ENCODE data around the gene PNMA8C.

The PNMA8C gene

DNA sequence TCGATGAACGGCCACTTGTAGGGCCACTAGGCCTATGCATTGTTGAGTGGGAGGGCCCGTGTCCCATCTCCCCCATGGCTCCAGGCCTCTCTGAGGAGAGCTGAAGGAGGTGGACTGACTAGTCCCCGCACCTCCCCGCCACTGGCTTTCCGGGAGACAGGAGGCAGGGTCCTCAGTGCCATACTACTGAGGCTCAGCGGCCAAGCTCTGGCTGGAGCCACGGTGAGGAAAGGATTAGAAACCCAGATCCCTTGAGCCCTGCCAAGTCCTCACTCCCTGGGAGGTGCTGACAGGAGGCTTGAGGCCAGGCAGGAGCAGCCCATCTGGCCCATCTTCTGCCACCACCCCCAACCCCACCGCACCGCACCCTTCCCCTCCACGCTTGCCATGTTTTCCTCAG lies 44.3 kb downstream of the PNMA8C start:
- no peak for TF ChIP-seq CTCF (conservative IDR thresholded peaks at IDR 0.05; ENCODE audit: control insufficient read depth, insufficient read depth, low read depth, low read length)
- no peak for DNase-seq (ENCODE audit: low read depth)
- H3K4me3 ChIP-seq (ENCODE audit: control insufficient read depth, low read depth, low read length) = no peak overlapping the region

GRCh38 chr19:46383846-46384245 lies 44.9 kb downstream of the PNMA8C start:
- H3K4me3 ChIP-seq (ENCODE audit: control insufficient read depth, low read depth, low read length) = no peak overlapping the region
- TF ChIP-seq CTCF (conservative IDR thresholded peaks at IDR 0.05; ENCODE audit: control insufficient read depth, insufficient read depth, low read depth, low read length) = no peak
- DNase-seq (ENCODE audit: low read depth) = no peak

- no peak for TF ChIP-seq CTCF (conservative IDR thresholded peaks at IDR 0.05; ENCODE audit: control insufficient read depth, insufficient read depth, low read depth, low read length)
- no peak overlapping the region for H3K4me3 ChIP-seq (ENCODE audit: control insufficient read depth, low read depth, low read length)
- no peak for DNase-seq (ENCODE audit: low read depth)
Measured at GRCh38 chr19:46383171-46383815, 45.4 kb downstream of the PNMA8C start.

DNA sequence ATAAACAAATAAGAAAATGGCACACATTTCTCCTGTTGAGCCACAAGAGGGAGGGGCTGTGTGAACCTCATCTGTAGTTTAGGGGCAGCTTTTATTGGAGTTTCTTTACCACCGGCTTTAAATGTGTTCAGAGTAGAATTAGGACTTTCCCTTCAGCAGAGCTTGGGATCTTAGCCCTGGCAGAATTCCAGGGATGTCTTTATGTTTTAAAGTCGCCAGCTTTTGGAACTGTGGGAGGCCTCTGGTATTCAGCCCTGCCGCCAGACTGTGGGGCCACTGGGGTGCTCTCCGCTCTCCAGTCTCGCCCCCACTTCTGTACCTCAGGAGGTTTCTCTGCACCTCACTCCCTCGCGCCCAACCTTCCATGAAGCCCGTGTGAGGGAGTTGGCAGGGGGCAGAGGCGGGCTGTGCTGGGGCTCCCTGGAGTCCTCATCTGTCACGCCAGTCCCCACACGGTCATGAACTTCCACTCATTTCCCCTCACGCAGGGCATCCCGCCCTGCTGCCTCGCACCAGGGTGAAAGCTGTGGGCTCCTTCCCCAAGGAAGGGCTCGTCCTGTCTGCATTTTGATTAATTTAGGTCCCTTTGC lies 46.9 kb downstream of the PNMA8C start:
- no peak overlapping the region for H3K4me3 ChIP-seq (ENCODE audit: control insufficient read depth, low read depth, low read length)
- DNase-seq (ENCODE audit: low read depth) = no peak

GRCh38 chr19:46381346-46381745 lies 47.4 kb downstream of the PNMA8C start:
- H3K4me3 ChIP-seq (ENCODE audit: control insufficient read depth, low read depth, low read length) = no peak overlapping the region
- no peak for TF ChIP-seq CTCF (conservative IDR thresholded peaks at IDR 0.05; ENCODE audit: control insufficient read depth, insufficient read depth, low read depth, low read length)
- no peak for DNase-seq (ENCODE audit: low read depth)

More for the DNA sequence above, 46.9 kb downstream of the PNMA8C start:
- no peak for TF ChIP-seq CTCF (conservative IDR thresholded peaks at IDR 0.05; ENCODE audit: control insufficient read depth, insufficient read depth, low read depth, low read length)

- H3K4me3 ChIP-seq (ENCODE audit: control insufficient read depth, low read depth, low read length) = no peak overlapping the region
- no peak for TF ChIP-seq CTCF (conservative IDR thresholded peaks at IDR 0.05; ENCODE audit: control insufficient read depth, insufficient read depth, low read depth, low read length)
- DNase-seq (ENCODE audit: low read depth) = no peak
Measured at GRCh38 chr19:46380690-46381089, 48.0 kb downstream of the PNMA8C start.
